GOT3 (cell line): ENCODE measurements around the gene SPEG.

ENCODE experiments used
- DNase-seq: peaks from one replicate; lab custom pipeline; 2025; ENCODE audit warnings: mixed read lengths; lab: John Stamatoyannopoulos, UW

Gene SPEG

DNA sequence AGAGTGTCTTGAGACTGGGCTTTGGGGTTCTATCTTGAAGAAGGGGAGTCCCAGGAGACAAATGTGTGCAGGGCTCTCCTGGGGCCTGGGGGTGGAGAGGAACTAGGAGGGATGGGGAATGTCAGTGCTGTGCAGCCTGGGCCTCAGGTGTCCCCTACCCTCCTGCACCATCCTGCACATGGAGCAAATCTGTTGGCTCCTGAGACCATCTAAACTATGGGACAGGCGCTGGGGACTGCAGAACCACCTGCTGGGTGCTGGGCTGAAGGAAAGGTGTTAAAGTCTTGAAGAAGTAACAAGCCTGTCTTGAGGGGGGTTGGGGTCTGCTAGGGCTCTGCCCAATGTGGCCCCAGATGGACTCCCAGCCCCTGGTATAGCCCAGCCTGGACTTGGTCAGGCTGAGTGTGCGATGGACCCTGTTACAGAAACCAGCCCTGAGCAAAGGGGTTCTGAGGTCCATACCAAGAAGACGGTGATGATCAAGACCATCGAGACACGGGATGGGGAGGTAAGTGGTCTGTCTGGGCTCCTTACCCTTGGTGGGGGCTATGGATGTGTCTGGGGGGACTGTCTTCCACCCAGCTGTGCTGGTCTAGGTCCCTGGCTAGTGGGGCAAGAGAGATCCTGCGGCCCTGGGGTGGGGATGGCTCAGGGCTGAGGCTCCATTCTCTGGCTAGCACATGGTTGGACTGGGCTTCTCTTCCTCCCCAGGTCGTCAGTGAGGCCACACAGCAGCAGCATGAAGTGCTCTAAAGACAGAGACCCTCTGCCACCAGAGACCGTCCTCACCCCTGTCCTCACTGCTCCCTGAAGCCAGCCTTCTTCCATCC is 9.2 kb upstream of the SPEG start:
- no peak for DNase-seq

- no peak for DNase-seq
These were observed 8.6 kb upstream of the SPEG start for GRCh38 chr2:219426068-219426443.

DNA sequence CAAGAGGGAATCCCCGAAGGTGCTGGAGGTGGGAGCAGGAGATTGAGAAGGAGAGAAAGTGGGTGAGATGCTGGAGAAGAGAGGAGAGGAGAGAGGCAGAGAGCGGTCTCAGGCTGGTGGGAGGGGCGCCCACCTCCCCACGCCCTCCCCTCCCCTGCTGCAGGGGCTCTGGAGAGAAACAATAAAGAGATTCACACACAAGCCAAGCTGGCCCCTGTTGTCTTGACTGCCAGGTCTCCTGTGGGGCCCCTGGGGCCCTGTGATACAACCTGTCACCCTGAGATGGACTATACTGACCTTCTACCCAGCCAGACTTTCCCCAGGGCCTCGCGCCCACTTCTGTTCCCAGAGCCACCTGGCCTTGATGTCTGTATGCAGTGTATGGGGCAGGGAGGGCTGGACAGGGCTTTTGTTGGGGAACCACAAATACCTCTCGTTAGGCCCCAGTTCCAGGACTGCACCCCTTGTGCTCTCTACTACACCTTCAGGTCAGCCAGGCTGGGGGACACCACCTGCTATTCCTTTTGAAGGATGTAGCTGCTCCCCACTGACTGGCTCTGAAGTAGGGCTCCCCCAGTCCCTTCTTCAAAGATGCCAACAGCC is 8.0 kb upstream of the SPEG start:
- DNase-seq = no peak

- no peak for DNase-seq
These were observed 6.2 kb upstream of the SPEG start for GRCh38 chr2:219428469-219428868.

DNA sequence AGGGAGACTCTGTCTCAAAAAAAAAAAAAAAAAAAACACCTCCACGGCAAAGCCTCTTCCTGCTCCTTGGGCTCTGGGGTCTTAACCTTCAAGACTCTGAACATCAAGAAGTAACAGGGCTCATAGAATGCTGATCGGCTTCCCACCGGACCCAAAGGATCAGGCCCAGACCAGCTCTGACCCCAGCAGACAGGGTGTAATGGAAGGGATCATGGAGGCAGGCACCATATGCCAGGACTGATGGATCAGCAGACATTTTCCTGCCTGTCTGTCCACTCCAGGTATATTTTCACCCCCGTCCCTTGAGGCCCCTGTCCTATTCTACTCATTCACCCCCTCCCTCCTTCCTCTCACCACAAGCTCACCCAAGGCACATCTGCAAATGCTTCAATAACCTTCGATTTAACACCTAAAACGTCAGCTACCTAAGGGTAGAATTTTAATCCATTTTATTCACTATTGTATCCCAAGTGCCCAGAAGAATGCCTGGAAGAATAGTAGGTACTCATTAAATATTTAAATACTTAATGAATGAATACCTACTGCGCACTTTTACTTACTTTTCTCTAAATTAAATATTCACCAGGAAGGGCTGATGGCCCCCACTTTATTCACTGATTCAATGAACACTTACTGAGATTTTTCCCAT is 4.6 kb upstream of the SPEG start:
- DNase-seq = no peak

GRCh38 chr2:219430633-219431615 is 3.7 kb upstream of the SPEG start:
- DNase-seq = no peak

DNA sequence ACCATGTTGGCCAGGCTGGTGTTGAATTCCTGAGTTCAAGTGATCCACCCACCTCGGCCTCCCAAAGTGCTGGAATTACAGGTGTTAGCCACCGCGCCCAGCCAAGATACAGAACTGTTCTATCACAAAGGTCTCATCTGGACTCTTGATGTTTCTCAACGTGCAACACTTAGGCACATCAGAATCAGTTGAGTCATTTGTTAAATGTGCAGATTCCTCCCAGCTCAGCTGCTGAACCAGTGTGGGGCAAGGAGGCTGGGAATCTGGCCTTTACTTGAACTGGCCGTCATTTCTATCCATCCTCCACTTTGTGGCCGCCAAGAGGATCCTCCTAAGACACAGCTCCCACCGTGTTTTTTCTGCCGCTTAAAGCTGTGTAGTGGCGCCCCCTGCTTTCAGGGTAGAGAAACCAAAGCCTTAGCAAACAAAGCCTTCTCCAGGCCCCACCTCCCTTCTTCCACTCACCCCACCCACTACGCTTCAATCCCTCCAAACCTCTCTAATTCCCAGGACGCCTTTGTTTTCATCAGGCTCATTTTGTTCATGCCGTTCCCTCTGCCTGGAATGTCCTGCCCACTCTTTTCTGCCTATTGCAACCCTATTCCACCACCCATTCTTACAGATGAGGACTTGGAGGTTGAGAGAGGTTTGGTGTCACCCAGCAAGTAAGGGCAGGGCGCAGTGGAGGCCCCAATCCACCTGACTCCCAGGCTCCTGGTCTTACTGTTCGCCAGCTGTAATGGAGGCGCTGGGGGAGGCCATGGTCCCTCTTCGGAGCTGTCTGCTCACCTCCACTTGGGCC is 776 bp upstream of the SPEG start:
- DNase-seq = no peak

GRCh38 chr2:219434468-219434717 is 250 bp upstream of the SPEG start:
- DNase-seq = no peak

- no peak for DNase-seq
These were observed 1.1 kb downstream of the SPEG start for GRCh38 chr2:219435701-219436100.

- no peak for DNase-seq
These were observed 1.8 kb downstream of the SPEG start for GRCh38 chr2:219436491-219436890.

GRCh38 chr2:219437141-219437540 is 2.5 kb downstream of the SPEG start:
- DNase-seq = no peak

DNA sequence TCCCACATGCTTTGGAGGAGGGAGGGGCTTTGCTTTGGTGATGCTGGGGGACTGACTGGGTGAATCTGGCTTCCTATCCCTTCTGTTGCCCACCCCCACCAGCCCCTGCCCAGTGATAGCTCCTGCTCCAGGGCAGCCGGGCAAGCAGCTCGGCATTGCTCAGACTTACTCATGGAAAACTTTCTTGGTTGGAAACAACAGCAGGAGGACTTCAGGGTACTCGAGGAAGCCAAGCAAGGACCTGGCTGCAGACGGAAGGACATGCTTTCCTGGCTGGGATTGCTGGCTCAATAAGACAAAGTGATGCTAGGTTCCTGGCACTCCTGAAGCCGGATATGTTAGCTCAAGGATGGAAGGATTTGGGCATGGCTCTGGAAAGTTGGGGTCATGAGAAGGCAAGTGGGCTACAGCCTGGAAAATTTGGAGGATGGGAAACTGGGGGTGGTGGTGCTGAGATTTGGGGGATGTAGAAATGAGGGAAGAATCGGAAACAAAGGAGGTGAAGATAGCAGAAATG is 3.1 kb downstream of the SPEG start:
- no peak for DNase-seq

- DNase-seq = no peak
These were observed 3.8 kb downstream of the SPEG start for GRCh38 chr2:219438453-219438852.

- no peak for DNase-seq
These were observed 4.9 kb downstream of the SPEG start for GRCh38 chr2:219439506-219439905.

GRCh38 chr2:219440388-219441256 is 6.0 kb downstream of the SPEG start:
- no peak for DNase-seq

DNA sequence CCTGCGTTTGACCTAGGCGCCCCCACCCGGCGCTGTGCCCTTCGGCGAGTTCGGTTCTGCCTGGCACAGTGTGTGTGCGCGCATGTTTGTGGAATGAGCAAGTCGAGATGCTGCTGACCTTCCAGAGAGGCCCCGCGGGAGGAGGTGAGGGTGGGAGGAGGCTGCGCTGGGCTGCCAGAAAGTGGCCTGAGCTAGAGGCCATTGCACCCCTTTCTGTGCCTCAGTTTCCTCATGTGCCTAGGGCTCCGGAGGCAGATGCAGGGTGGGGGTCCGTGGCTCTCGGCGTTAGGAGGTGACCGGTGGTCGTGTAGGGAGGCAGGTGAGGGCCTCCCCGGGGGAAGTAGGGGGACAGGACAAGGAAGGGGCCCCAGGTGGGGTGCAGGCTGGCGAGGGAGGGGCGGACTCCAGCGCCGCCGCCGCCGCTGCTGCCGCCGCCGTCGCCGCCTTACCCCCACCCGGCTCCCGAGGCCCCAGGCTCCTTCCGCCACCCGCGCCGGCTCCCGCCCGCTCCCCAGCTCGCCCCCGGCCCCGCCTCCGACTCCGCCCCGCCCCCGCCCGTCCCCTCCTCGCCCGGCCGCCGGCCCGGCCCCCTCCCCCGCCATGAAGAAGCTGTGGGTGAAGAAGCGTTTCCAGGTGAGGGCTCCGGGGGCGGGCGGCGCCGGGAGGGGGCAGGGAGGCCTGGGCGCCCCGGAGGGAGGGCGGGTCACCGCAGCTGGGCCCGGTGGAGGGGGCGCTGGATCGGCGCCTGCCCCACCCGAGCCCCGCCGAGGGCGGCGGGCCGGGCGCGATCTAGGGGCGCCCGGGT is 7.0 kb downstream of the SPEG start:
- DNase-seq = no peak

DNA sequence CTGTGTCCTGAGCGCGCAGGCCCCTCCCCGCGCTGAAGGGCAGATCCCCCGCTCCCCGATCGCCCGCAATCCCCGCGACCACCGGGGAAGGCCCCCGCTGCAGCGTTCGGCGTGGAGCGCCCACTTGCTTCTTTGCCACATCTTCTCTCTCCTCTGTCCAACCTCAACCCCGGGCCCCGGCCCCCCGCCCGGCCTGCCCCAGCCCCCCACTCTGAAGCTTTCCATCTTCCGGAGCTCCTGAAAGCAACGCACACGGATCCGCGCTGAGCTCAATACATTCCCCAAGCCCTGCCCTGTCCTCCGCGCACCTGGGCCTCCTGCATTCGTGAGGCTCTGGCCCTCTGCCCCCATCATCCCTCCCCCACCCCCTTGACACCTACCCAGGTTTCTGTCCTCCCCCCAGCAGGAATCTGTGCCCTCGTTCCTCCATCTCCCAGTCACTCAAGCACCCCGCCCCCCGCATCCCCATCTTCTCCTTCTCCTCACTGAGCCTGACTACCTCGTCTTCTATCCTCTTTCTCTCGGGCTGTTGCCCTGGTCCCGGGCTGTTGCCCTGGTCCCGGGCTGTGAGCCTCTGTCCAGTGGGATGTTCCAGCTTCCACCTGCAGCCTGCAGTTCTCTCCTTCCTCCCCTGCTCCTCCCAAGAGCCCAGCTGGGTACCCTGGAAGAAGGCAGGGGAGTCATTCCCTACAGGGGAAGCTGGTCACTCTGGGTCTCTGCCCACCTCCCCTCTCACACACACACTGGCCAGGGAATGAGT is 7.8 kb downstream of the SPEG start:
- DNase-seq = no peak

- no peak for DNase-seq
These were observed 8.5 kb downstream of the SPEG start for GRCh38 chr2:219443016-219443696.
